Prostate gland (tissue), 2 donors: ENCODE measurements around the gene DNAI4.

Experiments used
- CTCF ChIP-seq, 4 experiments: fragments of 200-600 bp in 2 of 4; fragments of 450-650 bp in 2 of 4; sonication (generic) in 2 of 4; IDR thresholded peaks; 1 replicate in 3 of 4; 2 replicates in 1 of 4; pipeline ENCODE4 v1.5.1; 2016 to 2019; ENCODE audit warnings: antibody characterized with exemption in 4 of 4, mild to moderate bottlenecking in 2 of 4, moderate library complexity in 2 of 4
- POLR2A ChIP-seq: fragments of 450-650 bp; IDR thresholded peaks from one replicate; pipeline ENCODE4 v1.6.1; 2016; ENCODE audit warnings: antibody characterized with exemption, mild to moderate bottlenecking
- POLR2AphosphoS5 ChIP-seq: sonication (generic); formaldehyde crosslinking; IDR thresholded peaks from one replicate; pipeline ENCODE4 v1.6.1; 2017; ENCODE audit warnings: antibody characterized with exemption

GRCh38 chr1:66889030-66889429 is 35.6 kb downstream of the DNAI4 start:
- TF ChIP-seq CTCF (IDR thresholded peaks at IDR 0.05) (no peak), POLR2A (no peak), POLR2AphosphoS5 (no peak)
